ENCODE measurements around the gene FFAR3. TPM values are rescaled to one million over a fixed set of nuclear protein-coding genes. Genes with fewer than 3 reads are reported as not detected.

FFAR3 gene
- total and polyA plus RNA-seq, 9 of the 15 experiments (the other 6 are each of a cell fraction or from before 2014, with no cell fraction given) = not detected

- intact Hi-C loops (cut with micrococcal nuclease) (no loop called here), in situ Hi-C loops (cut with MboI) (no loop called here)
- FAIRE-seq = no peak
- ATAC-seq = peak; percentile 46
- POLR2A ChIA-PET = interaction anchor here (0.8 to 1.2 kb wide), 3 partner anchors 21 to 195 kb away, joined by 3 to 4 read pairs (median 3); no protein-coding TSS in a partner anchor
- Histone ChIP-seq H3K79me2 (ENCODE audit: control insufficient read depth, insufficient read depth, low read length) (no peaks in the 10 kb centered on the region), H4K20me1 (replicated peaks; ENCODE audit: control insufficient read depth, insufficient read depth, low read length) (no peaks in the 10 kb centered on the region), H3K4me1 (replicated peaks in 1 of 2; ENCODE audit: control insufficient read depth in 2 of 2, insufficient read depth in 2 of 2, low read length in 2 of 2) (peaks cover 5 to 28% of the 10 kb centered on the region in 2 experiments; a peak in 4 of 5 replicates), H3K27me3 (ENCODE audit: control insufficient read depth in 2 of 2, insufficient read depth in 2 of 2, low read length in 2 of 2) (peaks cover 3 to 7% of the 10 kb centered on the region in 2 experiments; a peak in 3 of 5 replicates), H3K27ac (ENCODE audit: extremely low read depth, low read depth, low read length) (no peak overlapping the region), H3K4me2 (ENCODE audit: insufficient read depth, low read length) (no peak overlapping the region), H3K9me1 (ENCODE audit: control insufficient read depth, insufficient read depth, low read length) (no peaks in the 10 kb centered on the region), H3K9ac (ENCODE audit: insufficient read depth in 1 of 2, low read depth in 2 of 2, low read length in 2 of 2) (no peak overlapping the region), H3K36me3 (ENCODE audit: control insufficient read depth, insufficient read depth, low read length) (no peaks in the 10 kb centered on the region), H3K4me3 (no peak overlapping the region), H3K9me3 (replicated peaks; ENCODE audit: control insufficient read depth, insufficient read depth, low read depth, low read length) (no peaks in the 10 kb centered on the region), H2AFZ (ENCODE audit: low read depth, low read length) (peak overlapping the region; percentile 29; the same call in 1 of the 2 replicates)
- 5% methylated on average over 9 of the region's 9 CpGs for WGBS (ENCODE audit: insufficient coverage, low coverage, missing lambda C conversion rate)
- CTCF ChIA-PET (ENCODE audit: low intra/inter-chr PET ratio) = interaction anchor here (0.6 to 2.7 kb wide), 6 partner anchors 73 to 239 kb away, joined by 3 to 34 read pairs (median 5); no protein-coding TSS in a partner anchor
- BruUV-seq (replicated peaks) = no TSS peak
- DNase-seq (ENCODE audit: extremely low read depth in 1 of 4, low spot score in 3 of 4) = peak in 2 of 4 experiments; percentile 7 to 24
- TF ChIP-seq, protein P1, sequence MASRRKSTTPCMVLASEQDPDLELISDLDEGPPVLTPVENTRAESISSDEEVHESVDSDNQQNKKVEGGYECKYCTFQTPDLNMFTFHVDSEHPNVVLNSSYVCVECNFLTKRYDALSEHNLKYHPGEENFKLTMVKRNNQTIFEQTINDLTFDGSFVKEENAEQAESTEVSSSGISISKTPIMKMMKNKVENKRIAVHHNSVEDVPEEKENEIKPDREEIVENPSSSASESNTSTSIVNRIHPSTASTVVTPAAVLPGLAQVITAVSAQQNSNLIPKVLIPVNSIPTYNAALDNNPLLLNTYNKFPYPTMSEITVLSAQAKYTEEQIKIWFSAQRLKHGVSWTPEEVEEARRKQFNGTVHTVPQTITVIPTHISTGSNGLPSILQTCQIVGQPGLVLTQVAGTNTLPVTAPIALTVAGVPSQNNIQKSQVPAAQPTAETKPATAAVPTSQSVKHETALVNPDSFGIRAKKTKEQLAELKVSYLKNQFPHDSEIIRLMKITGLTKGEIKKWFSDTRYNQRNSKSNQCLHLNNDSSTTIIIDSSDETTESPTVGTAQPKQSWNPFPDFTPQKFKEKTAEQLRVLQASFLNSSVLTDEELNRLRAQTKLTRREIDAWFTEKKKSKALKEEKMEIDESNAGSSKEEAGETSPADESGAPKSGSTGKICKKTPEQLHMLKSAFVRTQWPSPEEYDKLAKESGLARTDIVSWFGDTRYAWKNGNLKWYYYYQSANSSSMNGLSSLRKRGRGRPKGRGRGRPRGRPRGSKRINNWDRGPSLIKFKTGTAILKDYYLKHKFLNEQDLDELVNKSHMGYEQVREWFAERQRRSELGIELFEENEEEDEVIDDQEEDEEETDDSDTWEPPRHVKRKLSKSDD (conservative IDR thresholded peaks at IDR 0.05; ENCODE audit: low read length) = no peak
- TF ChIP-seq SMARCB1 (IDR thresholded peaks at IDR 0.05; ENCODE audit: insufficient read length, low read depth) (no peak), CEBPG (CRISPR knock-in tag; IDR thresholded peaks at IDR 0.05) (peak; percentile 49; the same call in 1 of the 2 replicates), CEBPG (tag; conservative IDR thresholded peaks at IDR 0.05 in 1 of 2, IDR thresholded peaks at IDR 0.05 in 1 of 2) (peak; percentile 11 to 37; a peak in 1 of 4 replicates), HMG20B (CRISPR knock-in tag; IDR thresholded peaks at IDR 0.05) (no peak), TRIM24 (IDR thresholded peaks at IDR 0.05) (no peak), RAD51 (IDR thresholded peaks at IDR 0.05; ENCODE audit: borderline replicate concordance, low read depth) (0 out of 2 replicates have a peak, but pooled peaks have one; percentile 19), RAD21 (CRISPR knock-in tag; conservative IDR thresholded peaks at IDR 0.05 in 1 of 2, IDR thresholded peaks at IDR 0.05 in 1 of 2) (peak; percentile 34 to 42; a peak in 3 of 4 replicates), MYC (IDR thresholded peaks at IDR 0.05; ENCODE audit: low read depth, low read length) (peak; percentile 41; the same call in 1 of the 2 replicates), MYC (CRISPR knock-in tag; IDR thresholded peaks at IDR 0.05; ENCODE audit: borderline replicate concordance, low read depth) (no peak), COPS2 (conservative IDR thresholded peaks at IDR 0.05) (no peak), SAFB2 (IDR thresholded peaks at IDR 0.05; ENCODE audit: borderline replicate concordance, low read depth, low read length, severe bottlenecking) (no peak), POLR2AphosphoS2 (IDR thresholded peaks at IDR 0.05; ENCODE audit: low read length) (no peak), TCF7L2 (IDR thresholded peaks at IDR 0.05; ENCODE audit: low read depth, low read length) (no peak)
- TF ChIP-seq, protein P2, sequence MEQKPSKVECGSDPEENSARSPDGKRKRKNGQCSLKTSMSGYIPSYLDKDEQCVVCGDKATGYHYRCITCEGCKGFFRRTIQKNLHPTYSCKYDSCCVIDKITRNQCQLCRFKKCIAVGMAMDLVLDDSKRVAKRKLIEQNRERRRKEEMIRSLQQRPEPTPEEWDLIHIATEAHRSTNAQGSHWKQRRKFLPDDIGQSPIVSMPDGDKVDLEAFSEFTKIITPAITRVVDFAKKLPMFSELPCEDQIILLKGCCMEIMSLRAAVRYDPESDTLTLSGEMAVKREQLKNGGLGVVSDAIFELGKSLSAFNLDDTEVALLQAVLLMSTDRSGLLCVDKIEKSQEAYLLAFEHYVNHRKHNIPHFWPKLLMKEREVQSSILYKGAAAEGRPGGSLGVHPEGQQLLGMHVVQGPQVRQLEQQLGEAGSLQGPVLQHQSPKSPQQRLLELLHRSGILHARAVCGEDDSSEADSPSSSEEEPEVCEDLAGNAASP (IDR thresholded peaks at IDR 0.05) = no peak
Measured at GRCh38 chr19:35353635-35354034, 4.6 kb upstream of the FFAR3 start.
